ENCODE measurements around the gene NUBPL.

- TF ChIP-seq, protein P1, sequence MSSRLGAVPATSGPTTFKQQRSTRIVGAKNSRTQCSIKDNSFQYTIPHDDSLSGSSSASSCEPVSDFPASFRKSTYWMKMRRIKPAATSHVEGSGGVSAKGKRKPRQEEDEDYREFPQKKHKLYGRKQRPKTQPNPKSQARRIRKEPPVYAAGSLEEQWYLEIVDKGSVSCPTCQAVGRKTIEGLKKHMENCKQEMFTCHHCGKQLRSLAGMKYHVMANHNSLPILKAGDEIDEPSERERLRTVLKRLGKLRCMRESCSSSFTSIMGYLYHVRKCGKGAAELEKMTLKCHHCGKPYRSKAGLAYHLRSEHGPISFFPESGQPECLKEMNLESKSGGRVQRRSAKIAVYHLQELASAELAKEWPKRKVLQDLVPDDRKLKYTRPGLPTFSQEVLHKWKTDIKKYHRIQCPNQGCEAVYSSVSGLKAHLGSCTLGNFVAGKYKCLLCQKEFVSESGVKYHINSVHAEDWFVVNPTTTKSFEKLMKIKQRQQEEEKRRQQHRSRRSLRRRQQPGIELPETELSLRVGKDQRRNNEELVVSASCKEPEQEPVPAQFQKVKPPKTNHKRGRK (CRISPR knock-in tag; IDR thresholded peaks at IDR 0.05; ENCODE audit: borderline replicate concordance) = no peak
- no peak for TF ChIP-seq NR2C2 (CRISPR knock-in tag; IDR thresholded peaks at IDR 0.05)
- TF ChIP-seq, protein P2, sequence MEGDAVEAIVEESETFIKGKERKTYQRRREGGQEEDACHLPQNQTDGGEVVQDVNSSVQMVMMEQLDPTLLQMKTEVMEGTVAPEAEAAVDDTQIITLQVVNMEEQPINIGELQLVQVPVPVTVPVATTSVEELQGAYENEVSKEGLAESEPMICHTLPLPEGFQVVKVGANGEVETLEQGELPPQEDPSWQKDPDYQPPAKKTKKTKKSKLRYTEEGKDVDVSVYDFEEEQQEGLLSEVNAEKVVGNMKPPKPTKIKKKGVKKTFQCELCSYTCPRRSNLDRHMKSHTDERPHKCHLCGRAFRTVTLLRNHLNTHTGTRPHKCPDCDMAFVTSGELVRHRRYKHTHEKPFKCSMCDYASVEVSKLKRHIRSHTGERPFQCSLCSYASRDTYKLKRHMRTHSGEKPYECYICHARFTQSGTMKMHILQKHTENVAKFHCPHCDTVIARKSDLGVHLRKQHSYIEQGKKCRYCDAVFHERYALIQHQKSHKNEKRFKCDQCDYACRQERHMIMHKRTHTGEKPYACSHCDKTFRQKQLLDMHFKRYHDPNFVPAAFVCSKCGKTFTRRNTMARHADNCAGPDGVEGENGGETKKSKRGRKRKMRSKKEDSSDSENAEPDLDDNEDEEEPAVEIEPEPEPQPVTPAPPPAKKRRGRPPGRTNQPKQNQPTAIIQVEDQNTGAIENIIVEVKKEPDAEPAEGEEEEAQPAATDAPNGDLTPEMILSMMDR (IDR thresholded peaks at IDR 0.05) = no peak
- TF ChIP-seq, protein P3, sequence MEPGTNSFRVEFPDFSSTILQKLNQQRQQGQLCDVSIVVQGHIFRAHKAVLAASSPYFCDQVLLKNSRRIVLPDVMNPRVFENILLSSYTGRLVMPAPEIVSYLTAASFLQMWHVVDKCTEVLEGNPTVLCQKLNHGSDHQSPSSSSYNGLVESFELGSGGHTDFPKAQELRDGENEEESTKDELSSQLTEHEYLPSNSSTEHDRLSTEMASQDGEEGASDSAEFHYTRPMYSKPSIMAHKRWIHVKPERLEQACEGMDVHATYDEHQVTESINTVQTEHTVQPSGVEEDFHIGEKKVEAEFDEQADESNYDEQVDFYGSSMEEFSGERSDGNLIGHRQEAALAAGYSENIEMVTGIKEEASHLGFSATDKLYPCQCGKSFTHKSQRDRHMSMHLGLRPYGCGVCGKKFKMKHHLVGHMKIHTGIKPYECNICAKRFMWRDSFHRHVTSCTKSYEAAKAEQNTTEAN (CRISPR knock-in tag; IDR thresholded peaks at IDR 0.05) = no peak
Measured at GRCh38 chr14:31749275-31749674, 188.1 kb downstream of the NUBPL start.

Measured in WTC11 (cell line).